ENCODE measurements around the gene GPS2.

GPS2 gene

DNA sequence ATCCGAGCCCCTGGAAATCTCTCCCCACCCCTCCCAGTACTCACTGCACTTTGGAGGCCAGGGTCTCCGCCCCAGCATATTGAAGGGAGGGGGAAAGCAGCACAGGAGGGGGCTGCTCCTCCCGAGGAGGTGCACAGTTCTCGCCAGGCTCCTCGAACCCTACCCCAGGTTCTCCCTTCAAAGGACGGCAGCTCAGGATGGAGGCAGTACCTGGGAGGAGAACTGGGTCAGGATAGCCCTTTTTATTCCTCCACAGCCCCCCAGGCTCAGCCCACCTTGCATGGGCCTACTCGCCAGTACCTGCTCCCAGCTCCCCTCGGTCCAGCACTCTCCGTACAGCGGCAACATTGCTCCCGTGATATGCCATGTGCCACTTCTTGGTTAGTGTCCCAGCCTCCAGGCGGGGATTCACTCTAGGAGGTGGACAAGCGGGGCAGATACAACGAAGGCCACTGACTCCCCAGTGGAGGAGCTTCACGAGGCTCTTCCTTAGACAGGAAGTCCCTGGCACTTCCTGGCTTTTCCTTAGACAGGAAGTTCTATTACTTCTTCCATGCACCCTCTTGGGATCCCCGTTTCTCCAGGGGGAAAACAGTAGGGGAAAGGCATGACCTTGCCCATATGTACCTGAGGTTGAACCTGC, 2.1 kb upstream of the GPS2 start:
- DNase-seq (ENCODE audit: low read depth) = no peak

DNA sequence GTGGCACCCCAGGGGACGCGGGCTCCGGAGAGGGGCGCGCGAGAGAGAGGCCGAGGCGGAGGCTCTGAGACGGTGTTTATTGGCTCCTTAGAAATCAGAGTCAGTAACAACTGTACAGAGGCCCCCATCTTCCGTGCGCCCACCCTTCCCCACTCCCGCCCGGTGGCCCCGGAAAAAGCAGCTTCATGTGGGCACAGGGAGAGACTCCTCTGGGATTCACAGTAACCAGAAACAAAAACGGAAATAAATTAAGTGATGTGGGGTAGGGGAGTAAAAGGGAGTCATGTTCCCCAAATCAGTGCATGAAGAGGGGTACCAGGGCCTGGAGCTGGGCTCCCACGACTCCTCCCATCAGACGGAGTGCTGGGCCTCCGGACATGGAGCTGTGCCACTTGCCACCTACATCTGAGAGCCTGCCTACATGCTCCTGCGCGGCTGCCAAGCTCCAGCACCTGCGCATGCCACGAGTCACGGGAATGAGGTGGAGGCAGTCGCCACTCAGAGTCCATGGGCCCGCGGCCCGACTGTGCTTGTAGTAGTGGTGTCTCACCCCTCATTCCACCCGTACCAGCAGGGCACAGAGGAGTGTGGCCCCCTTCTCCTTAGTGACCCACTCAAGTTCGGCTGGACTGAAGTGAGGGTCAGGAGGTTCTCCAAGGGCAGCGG, 543 bp upstream of the GPS2 start:
- no peak for DNase-seq (ENCODE audit: low read depth)

DNA sequence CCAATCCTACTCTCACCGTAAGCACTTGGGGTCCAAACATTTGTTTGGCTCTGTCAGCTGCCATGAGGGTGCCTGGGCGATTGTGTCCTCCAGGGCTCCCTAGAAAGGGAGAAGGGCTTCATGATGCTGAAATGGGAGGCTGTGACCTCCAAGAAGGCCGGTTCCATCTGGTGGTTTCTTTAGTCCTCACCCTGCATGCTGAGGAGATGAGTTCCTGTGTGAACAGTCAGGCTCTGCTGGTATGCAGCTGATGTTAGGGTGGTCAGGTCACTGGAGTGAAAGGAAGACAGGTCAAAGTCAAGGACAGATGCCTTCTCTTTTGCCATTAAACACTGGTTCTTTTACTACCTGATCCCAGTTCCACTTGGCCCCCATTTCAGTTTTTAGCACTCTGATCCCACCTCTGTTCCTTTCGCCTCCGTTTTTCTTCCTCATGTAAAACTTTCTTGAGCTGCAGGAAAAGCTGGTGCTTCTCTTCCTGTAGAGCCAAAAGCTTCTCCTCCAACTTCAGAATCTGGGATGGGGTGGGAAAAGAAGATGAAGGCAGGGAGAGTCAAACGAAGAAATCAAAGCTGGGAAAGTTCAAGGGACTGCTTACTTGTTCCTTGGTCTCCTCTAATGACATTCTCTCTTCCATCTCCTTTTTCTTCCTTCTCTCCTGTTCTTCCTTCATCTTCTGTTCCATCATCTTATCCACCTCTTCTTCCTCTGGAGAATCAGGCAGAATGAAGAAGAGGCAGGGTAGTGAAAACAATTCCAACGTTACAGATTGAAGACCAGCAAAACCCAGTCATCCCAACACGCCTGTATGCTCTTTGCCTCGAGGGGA, 1.1 kb downstream of the GPS2 start:
- DNase-seq (ENCODE audit: low read depth) = no peak

DNA sequence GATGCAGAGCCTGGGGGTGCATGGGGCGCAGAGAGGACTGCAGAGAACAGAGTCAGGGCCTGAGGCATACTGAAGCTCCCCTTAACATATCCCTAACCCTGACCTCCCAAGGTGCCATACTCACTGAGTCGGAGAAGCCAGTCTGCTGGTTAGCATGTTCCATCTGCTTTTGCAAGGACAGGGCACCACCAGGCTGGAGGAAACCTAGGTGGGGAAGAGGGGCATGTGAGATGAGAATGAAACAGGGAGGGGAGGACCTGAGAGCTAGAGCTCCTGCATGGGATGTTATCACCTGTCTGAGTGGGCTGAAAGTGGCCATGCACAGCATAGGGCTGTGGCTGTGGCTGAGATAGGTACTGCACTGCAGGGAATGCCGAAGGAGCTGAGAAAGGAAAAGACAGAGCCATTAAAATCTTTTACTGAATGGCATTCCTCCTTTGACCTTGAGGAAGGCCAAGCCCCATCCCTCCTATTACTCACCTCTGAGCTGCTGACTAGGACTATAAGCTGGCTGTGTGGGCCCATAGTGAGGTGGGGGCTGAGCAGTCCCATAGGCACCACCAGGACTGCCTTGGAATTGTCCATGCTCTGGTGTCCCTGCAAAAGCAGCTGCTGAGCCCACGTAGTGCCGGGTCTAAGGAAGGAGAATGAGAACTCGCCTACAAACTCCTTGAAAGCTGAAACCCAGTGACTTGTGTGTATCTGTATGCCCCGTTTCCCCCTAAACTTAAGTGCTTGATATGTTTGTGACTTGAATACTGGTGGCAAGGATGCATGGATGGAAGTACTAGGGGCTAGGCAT, 1.9 kb downstream of the GPS2 start:
- DNase-seq (ENCODE audit: low read depth) = no peak

DNA sequence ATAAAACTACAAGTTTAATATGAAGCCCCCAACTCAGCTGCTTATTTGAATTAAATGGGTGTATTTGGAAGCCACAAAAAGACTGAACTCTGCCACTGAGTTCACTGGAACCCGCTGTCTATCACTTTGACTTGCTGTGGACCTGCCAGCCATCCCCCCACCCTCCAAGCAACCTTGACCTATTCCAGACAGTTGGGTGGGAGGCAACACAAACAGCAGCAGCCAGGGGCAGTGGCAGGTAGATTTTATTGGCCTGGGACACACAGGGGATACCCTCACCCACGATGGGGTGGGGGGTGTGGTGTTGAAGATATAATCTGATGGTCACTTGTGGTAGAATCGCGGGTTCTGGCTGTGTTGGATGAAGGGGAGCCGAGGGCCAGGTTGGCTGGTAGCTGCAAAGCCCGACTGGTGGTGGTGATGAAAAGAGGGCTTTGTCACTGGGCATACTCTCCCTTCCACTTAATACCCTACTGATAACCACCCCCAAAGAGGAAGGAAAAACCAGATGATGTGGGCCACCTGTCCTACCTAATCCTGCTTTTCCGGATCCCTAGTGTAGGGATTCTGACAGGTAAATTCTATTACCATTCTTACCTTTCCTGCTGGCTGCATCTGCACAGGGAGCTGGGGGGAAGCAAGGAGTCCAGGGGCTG, 2.6 kb downstream of the GPS2 start:
- DNase-seq (ENCODE audit: low read depth) = no peak

DNA sequence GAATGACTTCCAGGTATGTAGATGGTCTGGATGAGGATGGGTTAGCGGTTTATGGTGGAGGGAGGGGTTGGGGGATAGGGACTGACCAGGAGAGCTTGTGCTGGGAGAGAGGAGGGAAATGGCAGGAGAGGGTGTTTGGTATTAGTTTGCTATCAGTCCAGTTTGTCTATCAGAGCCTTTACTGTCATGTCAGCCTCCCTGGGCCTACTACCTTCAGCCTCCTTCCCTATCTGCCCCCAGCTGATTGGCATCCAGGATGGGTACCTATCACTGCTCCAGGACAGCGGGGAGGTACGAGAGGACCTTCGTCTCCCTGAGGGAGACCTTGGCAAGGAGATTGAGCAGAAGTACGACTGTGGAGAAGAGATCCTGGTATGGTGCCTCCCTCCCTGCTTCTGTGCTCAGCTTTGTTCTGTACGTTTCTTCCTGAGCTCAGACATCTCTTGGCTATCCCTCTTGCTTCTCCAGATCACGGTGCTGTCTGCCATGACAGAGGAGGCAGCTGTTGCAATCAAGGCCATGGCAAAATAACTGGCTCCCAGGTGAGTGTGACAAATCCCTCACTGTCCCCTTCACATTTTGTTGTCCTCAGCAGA, 4.0 kb downstream of the GPS2 start:
- no peak for DNase-seq (ENCODE audit: low read depth)

DNA sequence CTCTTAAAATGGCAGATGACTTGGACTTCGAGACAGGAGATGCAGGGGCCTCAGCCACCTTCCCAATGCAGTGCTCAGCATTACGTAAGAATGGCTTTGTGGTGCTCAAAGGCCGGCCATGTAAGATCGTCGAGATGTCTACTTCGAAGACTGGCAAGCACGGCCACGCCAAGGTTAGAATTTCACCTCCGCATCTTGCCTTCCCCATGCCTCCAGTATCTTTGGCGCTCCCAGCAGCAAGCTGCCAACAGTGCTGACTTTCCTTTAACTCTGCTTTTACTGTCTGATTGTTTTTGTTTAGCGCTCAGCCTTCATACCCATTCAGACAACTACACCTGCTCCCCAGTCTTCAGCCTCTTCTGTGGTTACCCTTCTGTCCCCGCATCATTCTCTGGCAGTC, 5.5 kb downstream of the GPS2 start:
- no peak for DNase-seq (ENCODE audit: low read depth)

DNA sequence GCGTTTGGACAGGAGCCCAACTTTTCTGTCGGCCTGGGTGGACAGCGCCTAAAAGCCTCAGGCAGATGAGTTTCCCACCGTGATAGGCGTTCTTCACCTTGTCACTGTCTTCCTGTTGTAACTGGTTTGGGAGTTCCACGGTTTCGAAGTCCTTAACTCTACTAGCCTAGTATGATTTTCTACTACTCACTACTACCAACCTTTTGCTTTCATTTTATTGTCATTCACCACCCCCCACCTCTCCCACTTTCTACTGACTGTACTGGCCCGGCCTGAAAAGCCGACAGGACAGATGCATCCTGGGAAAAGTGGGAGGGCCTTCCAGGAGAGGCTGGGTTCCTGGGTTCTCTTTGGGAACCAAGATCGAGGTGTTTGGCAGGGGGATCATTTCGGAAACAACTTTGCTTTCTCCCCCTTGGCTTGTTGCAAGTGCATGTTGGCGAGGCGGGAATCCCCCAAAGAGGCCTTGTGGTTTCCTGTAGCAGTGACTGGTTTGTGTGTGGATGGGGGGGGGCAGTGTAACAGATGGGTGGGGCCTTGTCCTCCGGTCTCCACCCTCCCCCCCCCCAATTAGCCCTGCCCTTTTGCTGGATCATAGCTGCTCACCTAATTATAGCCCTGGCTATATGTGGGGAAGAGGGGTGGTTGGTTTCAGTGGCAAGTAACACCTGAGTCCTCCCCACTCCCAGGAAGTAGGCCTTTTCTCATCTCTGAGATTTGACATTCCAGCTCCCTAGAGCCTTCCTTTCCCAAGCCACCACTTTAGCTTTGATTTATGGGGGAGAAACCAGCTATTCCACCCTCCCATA, 6.3 kb downstream of the GPS2 start:
- peak; percentile 54 for DNase-seq (ENCODE audit: low read depth)

DNA sequence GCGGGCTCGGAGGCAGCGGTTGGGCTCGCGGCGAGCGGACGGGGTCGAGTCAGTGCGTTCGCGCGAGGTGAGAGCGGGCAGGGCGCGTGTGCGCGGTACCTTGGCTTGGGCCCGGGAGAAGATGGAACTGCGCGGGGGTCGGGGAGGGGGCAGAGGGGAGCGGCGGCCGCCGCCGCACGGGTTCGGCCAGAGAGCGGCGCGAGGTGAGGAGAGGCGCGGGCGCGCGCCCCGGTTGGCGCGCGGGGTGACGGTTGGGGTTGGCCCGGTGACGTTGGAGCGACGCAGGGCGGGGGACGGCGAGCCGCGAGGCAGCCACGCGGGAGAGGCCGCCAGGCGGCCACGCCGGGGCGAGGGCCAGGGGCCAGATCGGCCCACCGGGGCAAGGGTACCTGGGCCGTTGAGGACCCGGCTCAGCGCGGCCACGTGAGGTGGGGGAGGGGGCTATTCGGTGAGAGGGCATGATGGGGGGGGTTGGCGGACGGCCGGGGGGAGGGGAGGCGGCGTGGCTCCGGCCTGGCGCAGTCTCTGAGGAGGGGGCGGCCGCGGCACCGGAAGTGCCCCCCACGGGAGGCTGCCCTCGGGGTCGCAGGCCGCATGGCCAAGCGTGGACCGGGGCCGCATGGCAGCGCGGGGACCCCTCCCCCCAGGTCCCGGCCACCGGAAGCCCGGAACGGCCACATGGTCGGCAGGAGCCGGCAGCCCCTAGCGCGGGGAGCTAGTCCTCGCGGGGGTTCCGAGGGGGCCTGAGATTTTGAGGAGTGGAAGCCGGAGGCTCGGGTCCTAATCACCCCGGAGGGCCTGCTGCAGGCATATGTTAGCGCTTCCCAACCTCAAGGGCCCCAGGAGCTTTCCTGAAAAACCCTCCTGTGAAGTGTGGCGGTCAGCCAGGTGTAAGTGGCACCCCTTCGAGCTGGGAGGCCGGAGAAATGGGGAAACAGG, 7.2 kb downstream of the GPS2 start:
- no peak for DNase-seq (ENCODE audit: low read depth)

DNA sequence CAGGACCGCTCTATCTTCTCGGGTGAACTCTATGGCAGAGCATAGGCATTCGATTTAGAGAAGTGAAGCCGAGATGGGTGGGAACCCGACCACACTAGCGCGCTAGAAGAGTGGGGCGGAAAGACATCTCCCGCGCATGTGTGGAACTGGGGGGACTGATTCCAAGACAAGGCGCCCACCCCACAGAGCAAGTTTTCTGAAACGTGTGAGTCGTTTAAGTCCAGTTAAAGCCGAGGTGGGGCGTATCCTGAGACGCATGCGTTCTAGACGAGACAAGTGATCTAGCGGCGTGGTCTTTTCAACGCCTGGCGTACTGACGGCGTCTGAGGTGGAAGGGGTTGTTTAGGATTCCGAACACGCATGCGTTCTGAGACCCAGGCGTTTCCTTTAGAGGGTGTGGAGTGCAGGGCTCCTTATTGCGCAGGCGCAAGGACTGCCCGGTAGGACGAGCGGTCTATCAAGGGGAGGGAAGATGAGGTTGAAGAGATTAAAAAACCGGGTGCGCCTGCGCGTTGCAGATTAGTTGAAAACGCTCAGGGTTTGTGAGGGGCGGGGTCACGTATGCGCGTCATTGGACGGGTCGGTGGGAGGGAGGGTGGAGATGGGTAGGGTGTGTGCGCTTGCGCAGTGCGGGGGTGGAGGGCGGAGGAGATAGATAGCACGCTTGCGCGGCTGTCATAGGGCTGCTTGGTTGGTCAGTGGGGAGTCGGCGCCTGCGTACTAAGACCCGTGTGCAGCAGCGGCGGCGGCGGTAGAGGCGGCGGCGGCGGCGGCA, 8.1 kb downstream of the GPS2 start, which contains the start of gene EIF5A:
Gene EIF5A (plus strand): TSS at position 718 of the 775 bp plus-strand sequence. CDS start 2,008 bp downstream, outside the sequence.
- peak; percentile 100 for DNase-seq (ENCODE audit: low read depth)

DNA sequence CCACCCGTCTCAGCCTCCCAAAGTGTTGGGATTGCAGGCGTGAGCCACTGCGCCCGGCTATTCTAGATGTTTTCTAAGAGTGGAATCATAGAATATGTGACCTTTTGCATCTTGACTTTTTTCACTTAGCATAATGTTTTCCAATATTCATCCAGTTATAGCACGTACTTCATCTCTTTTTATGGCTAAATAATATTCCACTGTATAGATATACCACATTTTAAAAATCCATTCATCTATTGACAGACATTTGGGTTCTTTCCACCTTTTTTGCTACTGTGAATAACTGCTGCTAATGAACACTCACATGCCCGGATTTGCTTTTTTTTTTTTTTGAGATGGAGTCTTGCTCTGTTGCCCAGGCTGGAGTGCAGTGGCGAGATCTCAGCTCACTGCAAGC, 11.0 kb downstream of the GPS2 start:
- no peak for DNase-seq (ENCODE audit: low read depth)

DNA sequence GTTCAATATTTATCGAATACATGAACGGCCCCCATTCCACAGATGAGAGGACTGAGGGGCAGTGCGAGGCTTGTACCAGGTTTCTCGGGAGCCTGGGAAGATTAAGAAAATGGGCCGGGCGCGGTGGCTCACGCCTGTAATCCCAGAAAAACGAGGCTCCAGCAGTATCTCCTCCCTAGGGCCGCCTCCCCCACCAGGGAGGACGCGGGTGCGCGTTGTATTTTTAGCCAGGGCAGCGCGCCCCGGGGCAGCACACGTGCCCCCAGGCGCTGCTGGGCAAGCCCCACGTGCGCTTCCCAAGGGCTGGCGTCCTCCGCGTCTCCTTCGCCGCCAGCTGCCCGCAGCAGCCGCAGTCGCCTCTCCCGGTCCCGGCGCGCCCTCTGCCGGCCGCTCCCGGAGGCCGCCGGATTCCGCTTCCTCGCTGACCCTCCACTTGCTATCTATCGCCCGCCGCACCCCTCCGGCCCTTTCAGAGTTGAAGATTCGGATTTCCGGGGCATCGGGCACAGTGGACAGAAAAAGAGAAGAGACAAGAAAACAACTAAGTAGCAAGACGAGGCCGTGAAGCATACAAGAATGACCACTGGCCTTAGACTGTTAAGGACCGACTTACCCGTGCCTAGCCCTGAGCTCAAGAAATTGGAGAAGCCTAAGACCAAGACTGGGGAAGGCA, 18.8 kb downstream of the GPS2 start:
- DNase-seq (ENCODE audit: low read depth) = peak; percentile 54

DNA sequence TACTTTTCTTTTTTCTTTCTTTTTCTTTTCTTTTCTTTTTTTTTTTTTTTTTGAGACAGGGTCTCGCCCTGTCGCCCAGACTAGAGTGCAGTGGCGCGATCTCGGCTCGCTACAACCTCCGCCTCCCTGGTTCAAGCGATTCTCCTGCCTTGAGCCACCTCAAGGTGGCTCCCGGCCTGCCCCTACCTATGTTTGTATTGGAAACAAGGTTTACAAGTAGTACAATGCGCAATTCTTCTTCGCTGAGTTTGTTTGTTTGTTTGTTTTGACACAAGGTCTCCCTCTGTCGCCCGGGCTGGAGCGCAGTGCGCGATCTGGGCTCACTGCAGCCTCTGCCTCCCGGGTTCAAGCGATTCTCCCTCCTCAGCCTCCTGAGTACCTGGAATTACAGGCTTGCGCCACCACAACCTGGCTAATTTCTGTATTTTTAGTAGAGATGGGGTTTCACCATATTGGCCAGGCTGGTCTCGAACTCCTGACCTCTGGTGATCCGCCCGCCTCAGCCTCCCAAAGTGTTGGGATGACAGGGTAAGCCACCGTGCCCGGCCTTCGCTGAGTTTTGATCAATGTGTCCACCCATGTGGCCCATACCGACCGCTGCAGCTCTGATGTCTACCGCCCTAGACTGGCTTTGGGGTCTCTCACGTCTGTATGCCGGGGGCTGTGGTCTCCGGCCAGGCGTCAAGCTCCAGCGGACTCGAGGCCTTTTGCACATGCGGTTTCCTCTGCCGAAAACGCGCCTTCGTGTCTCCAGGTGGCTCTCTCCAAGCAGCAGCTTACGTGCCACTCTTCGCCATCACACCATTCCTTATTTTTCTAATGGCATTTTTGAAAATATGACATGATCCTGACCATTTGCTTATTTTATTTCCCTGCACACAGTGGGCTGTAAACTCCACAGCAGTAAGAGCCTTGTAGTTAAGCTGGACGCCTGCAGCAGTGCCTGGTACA, 19.7 kb downstream of the GPS2 start:
- DNase-seq (ENCODE audit: low read depth) = no peak

DNA sequence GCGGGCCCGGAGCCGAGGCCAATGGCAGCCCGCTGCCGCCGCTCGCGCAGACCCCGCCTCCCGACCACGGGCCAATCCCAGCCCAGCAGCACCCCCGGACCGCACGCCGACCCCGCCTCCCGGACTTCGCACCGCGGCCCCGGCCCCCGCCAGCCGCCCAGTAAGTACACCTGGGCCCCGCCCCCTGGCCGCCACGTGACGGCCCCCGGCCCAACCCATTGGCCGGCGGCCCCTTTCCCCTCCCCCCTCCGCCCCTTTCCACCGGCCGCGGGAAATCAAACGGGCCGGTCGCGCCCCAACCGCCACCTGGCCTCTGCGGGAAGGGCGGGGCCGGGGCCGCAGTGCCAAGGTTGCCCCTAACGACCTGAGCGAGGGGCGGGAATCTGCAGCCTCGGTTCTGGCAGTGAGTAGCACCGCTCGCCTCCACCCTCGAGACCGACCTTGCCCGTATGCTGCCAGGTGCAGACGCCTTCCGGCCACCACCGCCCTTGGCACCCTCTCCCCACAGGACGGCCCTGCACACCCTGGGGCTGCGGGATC, 20.5 kb downstream of the GPS2 start, which contains the start of gene YBX2:
Gene YBX2 (minus strand): TSS at position 26 of the 540 bp plus-strand sequence. CDS start 139 bp downstream, outside the sequence.
- DNase-seq (ENCODE audit: low read depth) = no peak

DNA sequence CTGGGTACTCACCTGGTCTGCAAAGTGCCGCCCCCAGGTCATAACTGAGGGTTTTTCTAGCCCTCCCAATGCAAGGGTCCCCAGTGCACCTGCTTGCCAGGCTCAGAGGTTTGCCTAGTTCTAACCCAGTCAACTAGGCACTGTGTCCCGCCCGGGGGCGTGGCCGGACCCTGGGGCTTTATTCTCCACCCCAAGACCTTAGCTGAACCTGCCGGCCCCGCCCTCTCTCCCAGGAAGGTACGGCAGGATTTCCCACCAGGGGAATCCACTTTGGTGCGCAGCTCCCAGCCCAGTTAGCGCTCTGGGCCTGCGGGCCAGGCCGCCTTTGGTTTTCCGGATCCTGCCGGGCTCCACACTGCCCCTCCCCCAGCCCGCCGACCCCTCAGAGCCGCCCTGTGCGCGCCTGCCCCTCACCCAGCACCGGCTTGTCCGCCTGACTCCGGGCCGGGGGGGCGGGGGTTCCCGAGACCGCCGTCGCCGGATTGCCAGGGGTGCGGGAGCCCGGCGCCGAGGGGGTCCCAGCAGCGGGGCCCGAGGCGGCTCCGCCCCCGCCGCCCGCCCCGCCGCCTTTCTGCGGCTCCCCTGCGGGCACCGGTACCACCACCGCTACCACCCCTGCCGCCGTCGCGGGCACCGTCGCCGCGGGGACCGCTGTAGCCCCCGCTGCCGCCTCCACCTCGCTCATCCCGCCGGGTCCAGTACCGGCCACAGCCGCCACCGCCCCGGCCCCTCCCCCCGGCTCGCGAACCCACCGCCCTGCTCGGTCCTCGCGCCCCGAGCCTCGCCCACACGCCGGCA, 21.1 kb downstream of the GPS2 start:
- no peak for DNase-seq (ENCODE audit: low read depth)
